DMS79 (cell line): ENCODE results near the gene CALD1.

ENCODE experiments used
- DNase-seq: peaks from one replicate; lab custom pipeline; 2025; lab: John Stamatoyannopoulos, UW

Gene CALD1

DNA sequence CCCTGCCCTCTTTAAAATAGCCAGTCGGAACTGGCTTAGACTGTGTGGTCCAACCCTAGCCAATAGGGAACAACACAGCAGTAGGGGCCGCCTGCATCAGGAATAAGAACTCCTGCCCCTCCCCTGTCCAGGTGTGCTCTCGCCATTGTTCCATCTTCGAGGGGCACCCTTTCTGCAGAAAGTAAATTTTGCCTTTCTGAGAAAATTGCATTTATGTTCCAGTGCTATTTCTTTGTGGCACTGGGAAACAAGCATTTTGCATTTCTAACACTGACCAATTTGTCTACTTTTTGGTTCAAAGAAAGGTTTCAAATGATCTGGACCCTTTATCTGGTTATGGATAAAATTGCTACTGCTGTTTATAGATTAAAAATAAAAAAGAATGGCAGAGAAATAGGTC lies 116.6 kb downstream of the CALD1 start:
- DNase-seq, result no peak

DNA sequence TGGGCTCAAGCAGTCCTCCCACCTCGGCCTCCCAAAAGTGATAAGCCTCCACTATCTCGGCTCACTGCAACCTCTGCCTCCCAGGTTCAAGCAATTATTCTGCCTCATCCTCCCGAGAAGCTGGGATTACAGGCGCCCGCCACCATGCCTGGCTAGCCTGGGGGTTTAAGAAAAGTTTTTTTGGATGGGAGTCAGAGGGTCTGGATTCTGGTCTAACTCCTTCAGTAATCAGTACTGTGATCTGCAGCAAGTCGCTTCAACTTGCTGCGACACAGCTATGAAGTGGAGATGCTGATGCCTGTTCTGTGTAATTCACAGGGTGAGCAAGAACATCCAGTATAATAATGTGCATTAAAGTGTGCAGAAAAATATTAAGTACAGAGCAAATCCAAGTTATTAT lies 118.5 kb downstream of the CALD1 start:
- DNase-seq, result no peak

DNA sequence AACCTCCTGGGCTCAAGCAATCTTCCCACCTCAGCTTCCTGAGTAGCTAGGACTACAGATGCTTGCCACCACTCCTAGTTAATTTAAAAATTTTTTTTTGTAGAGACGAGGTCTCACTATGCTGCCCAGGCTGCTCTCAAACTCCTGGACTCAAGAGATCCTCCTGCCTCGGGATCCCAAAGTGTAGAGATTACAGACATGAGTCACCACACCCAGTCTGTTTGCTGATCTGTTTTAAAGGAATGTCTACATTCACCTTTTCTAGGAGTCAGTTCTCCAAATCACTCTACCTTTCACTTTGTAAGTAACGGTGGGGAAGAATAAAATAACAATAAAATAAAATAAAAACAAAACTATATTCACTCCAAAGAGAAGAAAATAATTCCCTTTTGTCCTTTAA lies 120.3 kb downstream of the CALD1 start:
- DNase-seq, result no peak

DNA sequence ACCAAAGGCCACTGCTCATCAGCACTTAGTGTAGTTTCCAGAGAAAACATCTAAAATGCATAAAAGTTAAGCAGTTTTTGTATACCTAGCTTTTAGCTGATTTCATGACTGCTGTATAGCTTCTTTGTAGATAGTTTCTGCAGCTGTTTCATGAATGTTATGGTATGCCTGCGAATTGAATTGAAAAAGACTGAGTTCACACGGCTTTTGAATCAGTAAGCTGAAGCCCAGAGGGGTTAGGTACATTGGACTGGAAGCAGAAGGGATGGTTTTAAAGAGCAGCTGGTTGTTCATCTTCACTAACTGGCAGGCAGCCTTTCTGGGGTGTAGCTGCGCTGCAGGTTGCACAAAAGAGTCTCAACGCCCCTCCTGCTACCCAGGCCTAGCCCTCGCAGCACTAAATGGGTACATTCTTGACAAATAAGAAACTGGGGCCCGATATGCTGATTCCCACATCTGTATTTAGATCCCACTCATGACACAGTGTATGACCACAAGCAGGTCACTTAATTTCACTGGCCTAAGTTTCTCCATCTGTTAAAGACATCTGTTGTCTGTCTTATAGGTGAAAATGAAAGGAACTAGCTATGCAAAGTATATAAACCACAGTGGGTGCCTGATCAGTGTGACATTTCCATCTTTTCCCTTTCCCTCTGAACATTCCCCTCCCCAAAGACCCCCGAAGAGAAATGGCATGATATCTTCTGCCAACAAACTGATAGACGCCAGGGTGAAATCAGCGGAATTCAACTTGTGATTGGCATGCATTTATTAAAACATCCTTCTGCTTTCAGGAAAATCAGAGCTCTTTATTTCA lies 120.9 kb downstream of the CALD1 start:
- DNase-seq, result no peak

DNA sequence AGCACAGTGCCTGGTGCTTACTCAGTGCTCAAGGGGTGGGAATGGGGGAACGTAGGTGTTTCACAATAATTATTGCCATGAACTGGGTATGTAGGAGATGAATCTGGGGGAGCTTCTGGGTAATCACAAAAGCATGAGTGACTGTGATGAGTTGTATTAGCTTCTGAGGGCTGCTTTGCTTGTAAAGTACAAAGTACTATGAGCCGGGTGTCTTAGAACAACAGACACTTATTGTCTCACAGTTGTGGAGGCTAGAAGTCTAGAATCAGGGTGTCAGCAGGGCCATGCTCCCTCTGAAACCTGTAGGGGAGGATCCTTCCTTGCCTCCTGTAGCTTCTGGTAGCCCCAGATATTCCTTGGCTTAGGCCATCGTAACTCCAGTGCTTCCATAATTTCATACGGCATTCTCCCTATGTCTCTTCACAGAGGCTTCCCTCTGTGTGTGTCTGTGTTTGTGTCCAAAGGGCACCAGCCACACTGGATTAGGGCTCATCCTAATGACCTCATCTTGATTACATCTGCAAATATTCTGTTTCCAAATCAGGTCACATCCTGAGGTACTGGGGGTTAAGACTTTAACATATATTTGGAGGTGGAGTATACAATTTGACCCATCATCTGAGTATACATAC lies 122.1 kb downstream of the CALD1 start:
- DNase-seq, result no peak

DNA sequence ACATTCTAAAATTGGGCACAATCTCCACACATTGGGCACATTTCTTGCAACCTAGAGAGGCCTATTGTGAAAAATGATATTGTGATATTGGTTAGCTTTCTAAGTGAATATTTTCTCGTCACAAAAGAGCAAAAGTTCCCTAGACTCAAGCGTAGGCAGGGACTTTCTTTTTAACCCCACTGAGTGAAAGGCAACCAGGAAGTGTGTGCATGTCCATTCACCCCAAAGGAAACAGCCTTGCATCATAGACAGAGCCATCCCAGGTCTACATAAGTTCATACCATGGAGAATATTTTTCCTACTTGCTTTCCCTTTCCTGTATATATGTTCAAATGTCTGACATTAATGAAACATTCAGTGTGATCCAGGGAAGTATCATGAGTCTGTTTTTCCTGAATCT lies 122.6 kb downstream of the CALD1 start:
- DNase-seq, result no peak

DNA sequence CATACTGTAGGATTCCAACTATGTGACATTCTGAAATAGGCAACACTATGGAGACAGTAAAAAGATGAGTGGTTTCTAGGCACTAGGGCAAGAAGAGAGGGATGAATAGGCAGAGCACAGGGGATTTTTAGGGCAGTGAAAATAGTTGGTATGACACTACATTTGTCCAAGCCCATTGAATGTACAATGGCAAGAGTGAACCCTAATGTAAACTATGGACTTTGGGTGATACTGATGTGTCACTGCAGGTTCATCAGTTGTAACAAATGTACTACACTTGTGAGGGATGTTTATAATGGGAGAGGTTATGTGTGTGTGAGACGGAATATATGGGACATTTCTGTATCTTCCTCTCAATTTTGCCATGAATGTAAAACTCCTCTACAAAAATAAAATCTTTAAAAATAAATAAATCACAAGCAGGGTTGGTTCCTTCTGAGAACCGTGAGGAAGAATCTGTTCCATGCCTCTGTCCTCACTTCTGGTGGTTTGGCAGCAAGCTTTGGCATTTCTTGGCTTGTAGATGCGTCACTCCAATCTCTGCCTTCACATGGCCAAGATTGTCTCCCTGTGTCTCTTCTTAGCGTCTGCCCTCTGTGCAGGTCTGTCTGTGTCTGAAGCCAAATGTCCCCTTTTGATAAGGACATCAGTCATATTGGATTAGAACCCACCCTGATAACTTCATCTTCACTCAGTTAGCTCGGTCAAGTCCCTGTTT lies 123.8 kb downstream of the CALD1 start:
- DNase-seq, result no peak

DNA sequence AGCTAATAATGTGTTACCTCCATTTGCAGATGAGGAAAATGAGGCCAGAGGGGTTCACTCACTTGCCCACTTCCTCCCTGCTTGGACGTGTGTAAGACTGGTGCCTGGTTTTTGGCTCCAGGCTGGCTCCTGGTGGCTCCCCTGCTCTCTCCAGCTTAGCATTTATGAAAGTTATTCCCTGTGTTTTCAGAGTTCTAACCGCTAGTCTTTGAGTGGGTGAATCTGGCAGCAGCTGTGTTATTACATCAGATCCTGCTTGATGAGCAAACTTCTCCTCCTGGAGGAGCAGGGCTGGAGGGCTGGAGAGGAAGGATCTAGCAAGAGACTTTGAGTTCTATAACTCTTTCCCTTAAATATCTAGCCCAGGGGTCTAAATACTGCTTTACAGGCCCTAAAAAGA lies 125.9 kb downstream of the CALD1 start:
- no peak for DNase-seq

DNA sequence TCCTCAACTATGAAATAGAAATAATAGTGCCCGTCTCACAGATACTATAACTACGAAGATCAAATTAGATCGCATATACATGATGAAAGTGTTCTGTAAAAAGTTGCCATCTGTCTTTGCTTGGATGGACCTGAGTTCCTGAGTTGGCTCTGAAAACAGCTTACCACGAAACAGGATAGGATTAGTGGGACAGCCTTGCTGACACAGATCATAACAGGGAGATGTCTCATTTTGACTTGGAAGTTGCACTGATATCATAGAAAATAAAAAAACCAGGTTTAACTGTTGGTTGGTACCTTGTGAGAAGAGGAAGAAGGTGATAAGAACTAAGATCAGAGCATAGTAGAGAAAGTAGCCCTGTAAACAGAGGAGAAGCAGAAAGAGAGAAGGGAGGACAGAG lies 127.6 kb downstream of the CALD1 start:
- no peak for DNase-seq

DNA sequence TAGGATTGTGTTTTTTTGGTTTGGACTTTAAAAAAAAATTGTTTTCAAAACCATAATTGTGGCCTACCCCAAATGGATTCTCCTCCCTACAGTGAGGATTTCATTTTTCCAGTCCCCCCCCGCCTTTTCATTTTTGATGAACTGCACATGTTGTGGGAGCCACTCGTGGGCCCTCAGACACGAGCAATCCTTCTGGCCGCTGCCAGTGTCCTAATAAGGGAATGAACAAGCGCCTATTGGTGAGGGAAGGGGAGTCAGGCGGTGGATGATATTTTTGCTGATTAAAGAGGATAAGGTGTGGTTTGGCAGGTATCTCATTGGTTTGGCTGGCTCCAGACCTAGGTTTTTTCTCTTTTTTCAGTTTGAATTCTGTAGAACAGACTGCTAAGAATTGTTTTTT lies 128.2 kb downstream of the CALD1 start:
- no peak for DNase-seq

DNA sequence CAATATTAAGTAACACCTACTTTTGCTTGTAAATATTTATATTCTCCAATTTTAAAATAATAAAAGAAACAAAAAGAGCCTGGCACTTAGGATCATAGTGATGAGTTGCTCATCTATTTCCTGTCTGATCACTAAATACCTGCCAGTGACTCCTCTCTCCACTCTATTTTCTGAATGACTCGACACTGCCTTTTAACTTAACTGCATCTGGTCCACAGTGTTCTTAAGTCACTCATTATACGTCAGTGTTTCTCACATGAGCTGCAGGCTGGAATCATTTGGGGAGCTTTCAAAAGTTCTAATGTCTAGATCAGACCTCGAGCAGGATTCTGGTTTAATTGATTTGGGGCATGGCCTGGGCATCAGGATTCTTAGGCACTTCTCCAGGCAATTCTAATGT lies 128.9 kb downstream of the CALD1 start:
- no peak for DNase-seq

DNA sequence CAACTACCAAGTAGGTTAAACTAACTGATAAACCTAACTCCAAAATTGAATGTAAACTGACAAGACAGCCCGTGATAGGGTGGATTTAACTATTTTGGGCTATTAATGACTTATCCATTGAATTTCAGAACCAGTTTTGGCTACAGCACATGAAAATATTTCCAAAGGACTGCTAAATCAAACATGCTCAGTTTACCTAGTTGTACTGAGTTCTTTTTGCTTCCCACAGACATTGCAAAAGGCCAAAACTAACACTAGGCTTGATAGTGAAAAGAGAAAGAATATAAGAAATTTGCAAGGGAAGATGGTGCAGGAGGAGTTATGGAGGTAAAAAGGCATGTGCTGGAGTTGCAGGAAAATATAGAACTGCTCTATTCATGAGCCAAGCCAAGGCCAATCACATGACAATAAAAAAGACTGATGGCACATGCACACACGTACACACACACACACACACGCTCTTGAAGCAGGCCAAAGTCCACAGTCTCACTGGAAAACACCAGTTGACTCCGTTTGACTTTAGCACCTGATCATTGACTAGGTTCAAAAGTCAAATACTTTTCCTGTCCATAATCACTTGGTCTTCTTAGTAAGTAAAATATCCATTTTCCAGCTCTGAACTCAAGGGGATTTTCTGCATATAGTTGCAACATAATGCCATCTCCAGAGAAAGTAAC lies 130.9 kb downstream of the CALD1 start:
- no peak for DNase-seq

DNA sequence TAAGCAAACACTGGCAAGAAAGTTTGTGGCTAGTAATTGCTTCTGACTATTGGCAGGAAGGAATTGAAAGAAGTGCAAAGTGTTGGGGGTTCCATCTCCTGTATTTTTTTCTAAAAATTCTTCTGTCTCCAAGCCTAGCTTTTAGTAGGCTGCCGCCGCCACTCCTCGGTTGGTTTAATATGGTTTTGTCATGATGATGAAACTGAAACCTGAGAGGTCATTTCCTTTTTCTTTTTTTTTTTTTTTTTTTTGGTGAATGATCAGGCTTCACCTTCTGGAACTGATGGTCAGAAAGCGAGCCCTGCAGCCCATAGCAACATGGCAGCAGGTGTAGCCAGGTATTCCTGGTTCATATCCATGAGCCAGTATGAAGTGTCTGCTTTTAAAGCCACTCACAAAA lies 131.5 kb downstream of the CALD1 start:
- no peak for DNase-seq

DNA sequence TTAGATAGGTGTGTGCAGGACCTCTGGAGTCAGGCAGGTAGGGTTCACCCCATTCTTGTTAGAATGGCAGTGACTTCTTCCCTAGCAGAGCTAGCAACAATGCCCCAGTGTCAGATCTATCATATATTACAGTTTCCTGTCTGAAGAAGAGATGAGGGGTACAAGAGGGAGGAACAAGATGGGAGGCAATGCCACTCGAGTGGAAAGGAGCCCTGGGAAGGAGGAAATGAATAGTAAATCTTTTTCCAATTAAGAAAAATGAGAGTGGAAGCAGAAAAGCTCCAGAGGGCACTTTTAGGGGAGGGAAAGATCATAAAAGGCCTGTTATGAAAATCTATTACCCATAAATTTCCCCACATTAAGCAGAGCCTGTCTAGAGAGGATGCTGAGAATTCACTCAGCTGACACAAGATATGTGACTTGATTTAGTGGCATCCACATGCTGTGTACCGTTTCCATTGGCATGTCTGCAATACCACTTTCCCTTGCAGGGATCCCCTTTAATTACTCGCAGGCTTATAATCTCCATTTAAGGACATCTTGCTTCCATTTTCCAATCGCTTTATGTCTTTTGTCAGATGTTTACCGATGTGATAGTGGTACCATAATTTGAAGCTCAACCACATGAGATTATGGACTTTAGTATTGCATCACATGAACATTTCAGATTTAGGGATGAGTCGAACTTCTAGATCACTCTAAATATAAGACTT lies 136.9 kb downstream of the CALD1 start:
- DNase-seq, result no peak

DNA sequence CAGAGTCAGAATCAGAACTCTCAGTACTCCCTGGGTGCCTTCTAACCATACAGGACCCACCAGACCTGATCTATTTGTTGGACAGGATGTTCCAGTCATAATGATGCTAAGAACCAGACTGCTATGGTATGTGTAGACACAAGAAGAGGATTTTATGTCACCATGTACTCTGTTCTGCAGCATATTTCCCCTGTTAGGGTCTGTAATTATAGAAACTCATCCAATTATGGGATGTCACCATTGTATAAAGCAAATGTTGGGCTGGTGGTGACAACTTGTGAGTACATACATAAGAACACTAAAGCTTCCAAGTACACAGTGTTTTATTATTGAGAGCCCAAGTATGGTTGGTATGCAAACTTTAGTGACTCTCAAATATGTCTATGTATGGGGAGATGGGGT lies 139.8 kb downstream of the CALD1 start:
- no peak for DNase-seq

DNA sequence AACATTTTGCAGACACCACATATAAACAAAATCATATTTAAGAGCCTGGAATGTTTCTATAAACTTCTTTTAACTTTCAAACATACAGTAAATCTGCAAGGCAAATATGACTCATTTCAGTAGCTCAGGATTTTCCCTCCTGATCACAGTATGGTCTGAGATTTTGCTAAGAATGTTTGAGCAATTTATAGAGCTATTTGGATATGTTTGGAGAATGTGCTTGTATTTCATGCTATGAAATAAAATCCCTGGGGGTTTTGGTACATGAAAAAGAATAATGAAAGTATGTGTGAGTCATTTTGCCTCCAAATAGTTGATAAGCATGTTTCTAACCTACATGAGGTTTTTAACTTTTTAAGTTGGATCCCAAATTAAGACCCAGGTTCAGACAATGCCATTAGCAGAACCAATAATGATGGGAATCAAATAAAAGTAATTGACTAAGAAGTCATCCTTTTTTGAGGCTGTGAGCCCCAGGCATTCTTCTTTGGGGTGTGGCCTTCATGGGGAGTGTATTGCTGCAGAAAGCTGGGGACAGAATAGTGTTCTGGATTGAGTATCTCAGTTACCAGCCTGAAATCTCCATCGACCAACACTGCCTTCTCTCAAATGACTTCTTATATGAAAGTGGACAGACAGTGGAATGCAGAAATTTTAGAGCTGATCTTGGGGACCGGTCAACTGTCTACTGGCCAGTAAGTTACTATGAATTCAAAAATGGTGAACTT lies 140.8 kb downstream of the CALD1 start:
- DNase-seq, result no peak

DNA sequence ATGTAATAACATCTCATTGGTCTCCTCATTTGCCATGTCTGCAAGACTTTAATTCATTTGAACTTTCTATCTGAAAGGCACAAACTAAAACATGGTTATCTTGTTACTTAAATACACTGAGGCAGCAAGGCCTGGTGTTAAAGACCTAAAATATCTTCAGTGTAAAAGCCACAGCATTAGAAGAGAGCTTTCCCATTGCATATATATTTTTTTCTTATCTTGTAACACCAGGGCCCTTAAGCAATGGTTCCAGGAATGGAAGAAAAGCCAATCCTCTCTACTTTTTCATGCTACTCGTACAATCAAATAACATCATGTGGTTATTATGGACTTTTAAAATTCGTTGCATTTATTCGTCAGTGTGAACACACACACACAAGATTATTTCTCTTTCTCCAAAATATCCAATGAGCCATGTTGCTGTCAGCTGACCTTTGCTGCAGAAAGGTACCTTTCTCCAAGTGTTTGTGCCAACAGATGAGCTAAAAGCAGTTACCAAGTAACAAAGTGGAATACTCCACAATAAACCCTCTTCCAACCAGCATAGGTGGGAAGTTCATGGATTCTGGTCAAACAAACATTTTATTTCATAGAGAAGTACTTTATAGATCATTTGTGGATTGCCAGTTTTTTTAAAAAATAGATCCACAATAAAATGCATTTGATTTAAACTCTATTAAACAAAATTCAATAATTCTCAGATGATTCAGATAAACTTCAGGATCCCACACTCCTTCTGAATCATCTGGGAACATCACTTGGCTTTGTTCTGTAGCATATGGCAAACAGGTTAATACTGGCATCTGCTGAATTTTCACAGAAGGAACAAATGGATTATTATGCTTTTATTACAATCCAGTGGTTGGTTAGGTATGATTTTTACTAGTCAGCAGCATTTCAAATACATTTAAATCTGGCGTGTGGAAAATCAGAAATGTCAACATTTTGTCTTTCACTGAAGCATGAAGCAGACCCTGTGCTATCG lies 143.6 kb downstream of the CALD1 start:
- no peak for DNase-seq

DNA sequence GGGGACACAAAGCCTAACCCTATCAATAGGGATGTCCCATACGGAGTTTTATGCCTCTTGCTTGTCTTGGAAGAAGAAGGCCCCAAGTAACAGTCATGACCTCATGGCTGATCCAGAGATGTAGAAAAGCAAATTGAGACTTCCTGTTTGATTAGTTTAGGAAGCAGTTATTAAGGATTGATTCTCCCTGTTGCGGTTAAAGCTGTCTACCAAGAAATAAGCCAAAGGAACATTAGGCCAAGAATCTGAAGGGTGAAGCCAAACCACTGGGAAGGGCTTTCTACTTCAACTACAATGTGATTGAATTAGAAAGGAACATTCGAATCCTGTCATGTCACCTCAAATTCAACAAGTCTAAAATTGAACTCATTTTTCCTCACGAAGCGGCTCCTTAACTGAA lies 146.3 kb downstream of the CALD1 start:
- DNase-seq, result no peak

DNA sequence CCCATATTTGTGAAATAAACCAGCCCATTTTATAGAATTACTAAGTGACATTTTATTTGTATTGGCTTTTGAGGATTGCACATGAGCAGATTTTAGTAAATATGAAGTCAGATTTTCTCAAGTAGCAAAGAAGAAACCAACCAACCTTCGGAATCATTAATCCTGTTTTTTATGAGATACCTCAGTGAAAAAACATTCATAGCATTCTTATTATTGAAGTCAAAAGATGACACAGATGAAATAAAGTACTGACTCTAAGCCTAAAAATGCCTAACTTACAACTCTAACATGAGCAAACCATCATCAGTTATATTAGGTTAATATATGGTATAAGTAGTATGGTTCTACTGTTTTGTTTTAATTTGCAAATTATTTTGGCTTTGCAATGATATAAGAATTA lies 147.0 kb downstream of the CALD1 start:
- DNase-seq, result no peak

DNA sequence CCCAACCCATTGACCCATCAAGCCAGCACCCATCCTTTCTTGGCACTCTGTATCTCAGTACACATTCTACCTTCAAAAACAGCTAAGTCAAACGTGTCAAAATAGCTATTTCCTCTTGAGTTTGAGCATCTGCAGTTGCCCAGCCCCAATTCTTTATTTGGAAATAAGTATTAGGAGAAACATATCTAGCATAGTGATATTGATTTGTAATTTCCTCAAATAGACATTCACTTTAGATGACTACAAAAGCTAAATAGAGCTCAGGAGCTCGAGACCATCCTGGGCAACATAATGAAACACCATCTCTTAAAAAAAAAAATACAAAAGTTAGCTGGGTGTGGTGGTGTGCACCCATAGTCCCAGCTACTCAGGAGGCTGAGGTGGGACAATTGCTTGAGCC lies 147.6 kb downstream of the CALD1 start:
- no peak for DNase-seq
